ENCODE measurements around the gene FLVCR2.
"Not testable (repeated sequence)": the region's sequence is repeated elsewhere in the genome, so short reads cannot be mapped to it uniquely, and the experiment has no call there.

Gene FLVCR2

GRCh38 chr14:75589931-75590330 is 11.5 kb downstream of the FLVCR2 start:
- H3K27me3 ChIP-seq (ENCODE audit: low read depth) = no peaks in the 10 kb centered on the region
- H3K4me1 ChIP-seq = peaks cover 8% of the 10 kb centered on the region
- H3K4me3 ChIP-seq = no peak overlapping the region
- H3K36me3 ChIP-seq (replicated peaks) = no peaks in the 10 kb centered on the region
- no peaks in the 10 kb centered on the region for H3K9me3 ChIP-seq
- DNase-seq (ENCODE audit: low spot score in 2 of 2) = no peak
- in situ Hi-C loops (cut with MboI; ENCODE audit: low sequenced_read_pairs) = no loop called here

- H3K4me3 ChIP-seq = no peak overlapping the region
- peaks cover 3% of the 10 kb centered on the region; the same call in 1 of the 2 replicates for H3K4me1 ChIP-seq
- no peaks in the 10 kb centered on the region for H3K9me3 ChIP-seq
- H3K27me3 ChIP-seq (ENCODE audit: low read depth) = no peaks in the 10 kb centered on the region
- in situ Hi-C loops (cut with MboI; ENCODE audit: low sequenced_read_pairs) = no loop called here
- DNase-seq (ENCODE audit: low spot score in 2 of 2) = no peak
- no peaks in the 10 kb centered on the region for H3K36me3 ChIP-seq (replicated peaks)
Observed at GRCh38 chr14:75591331-75591946, 13.0 kb downstream of the FLVCR2 start.

DNA sequence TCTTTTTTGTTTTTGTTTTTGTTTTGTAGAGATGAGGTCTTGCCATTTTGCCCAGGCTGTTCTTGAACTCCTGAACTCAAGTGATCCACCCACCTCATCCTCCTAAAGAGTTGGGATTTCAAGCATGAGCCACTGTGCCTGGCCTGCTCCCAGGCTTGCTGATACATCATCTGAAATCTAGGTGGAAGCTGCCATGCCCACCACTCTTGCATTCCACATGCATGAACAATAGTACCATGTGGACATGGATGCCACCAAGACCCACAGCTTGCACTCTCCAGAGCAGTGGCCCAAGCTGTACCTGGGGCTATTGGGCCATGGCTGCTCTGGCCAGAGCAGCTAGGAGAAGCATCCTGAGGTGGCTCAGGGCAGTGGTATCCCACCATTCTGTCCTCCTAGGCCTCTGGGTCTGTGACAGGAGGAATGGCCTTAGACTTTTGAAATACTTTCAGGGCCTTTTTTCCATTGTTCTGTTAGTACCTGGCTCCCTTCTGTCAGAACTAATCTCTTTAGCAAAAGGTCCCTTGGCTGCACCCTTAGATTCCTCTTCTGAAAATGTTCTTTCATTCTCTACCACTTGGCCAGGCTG is 13.7 kb downstream of the FLVCR2 start:
- Histone ChIP-seq H3K4me3 (no peak overlapping the region), H3K36me3 (replicated peaks) (no peaks in the 10 kb centered on the region), H3K9me3 (no peaks in the 10 kb centered on the region), H3K27me3 (ENCODE audit: low read depth) (no peaks in the 10 kb centered on the region), H3K4me1 (peaks cover 3% of the 10 kb centered on the region; the same call in 1 of the 2 replicates)
- in situ Hi-C loops (cut with MboI; ENCODE audit: low sequenced_read_pairs) = no loop called here
- DNase-seq (ENCODE audit: low spot score in 2 of 2) = no peak

DNA sequence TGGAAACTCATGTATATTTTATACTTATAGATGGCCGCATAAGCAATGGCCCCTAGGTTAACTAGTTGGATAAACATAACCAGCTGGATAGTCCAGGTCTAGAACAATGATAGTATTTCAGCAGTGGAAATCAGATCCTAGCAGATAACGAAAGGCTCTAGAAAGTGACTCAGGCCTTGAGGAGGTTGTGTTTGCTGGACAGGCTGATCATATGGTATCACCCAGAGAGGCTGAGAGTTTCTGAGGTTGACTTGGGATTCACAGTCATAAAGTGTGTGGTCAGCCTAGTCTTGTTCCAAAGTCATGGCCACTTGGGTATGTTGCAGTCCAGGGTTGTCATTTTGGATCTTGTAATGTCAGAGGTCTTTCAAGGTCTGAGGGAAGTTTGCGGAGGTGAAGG is 16.8 kb downstream of the FLVCR2 start:
- no peak for DNase-seq (ENCODE audit: low spot score in 2 of 2)
- H3K4me1 ChIP-seq = no peaks in the 10 kb centered on the region
- in situ Hi-C loops (cut with MboI; ENCODE audit: low sequenced_read_pairs) = no loop called here

GRCh38 chr14:75597149-75597548 is 18.7 kb downstream of the FLVCR2 start:
- in situ Hi-C loops (cut with MboI; ENCODE audit: low sequenced_read_pairs) = no loop called here
- no peak for DNase-seq (ENCODE audit: low spot score in 2 of 2)
- Histone ChIP-seq H3K4me1 (no peaks in the 10 kb centered on the region), H3K4me3 (no peak overlapping the region), H3K9me3 (no peaks in the 10 kb centered on the region), H3K36me3 (replicated peaks) (no peaks in the 10 kb centered on the region), H3K27me3 (ENCODE audit: low read depth) (peaks cover 7% of the 10 kb centered on the region)

More for the DNA sequence above, 16.8 kb downstream of the FLVCR2 start:
- H3K27me3 ChIP-seq (ENCODE audit: low read depth) = no peaks in the 10 kb centered on the region
- no peaks in the 10 kb centered on the region for H3K36me3 ChIP-seq (replicated peaks)
- no peak overlapping the region for H3K4me3 ChIP-seq
- H3K9me3 ChIP-seq = no peaks in the 10 kb centered on the region

GRCh38 chr14:75600100-75600499 is 21.7 kb downstream of the FLVCR2 start:
- not testable (repeated sequence) for H3K36me3 ChIP-seq (replicated peaks)

DNA sequence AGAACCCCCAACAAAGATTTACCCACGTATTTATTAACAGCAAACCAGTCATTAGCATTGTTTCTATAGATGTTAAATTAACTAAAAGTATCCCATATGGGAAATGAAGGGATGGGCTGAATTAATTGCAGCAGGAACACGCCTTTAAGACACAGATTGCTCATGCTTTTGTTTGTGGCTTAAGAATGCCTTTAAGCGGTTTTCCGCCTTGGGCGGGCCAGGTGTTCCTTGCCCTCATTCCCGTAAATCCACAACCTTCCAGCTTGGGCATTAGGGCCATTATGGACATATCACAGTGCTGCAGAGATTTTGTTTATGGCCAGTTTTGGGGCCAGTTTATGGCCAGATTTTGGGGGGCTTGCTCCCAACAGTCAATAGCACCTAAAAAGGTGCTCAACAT is 22.6 kb downstream of the FLVCR2 start:
- H3K9me3 ChIP-seq; H3K4me3 ChIP-seq; H3K27me3 ChIP-seq (ENCODE audit: low read depth); H3K36me3 ChIP-seq (replicated peaks); H3K4me1 ChIP-seq; in situ Hi-C loops (cut with MboI; ENCODE audit: low sequenced_read_pairs): not testable (repeated sequence)
- DNase-seq (ENCODE audit: low spot score in 2 of 2) = peak in 1 of 2 experiments; percentile 17

More at GRCh38 chr14:75600100-75600499, 21.7 kb downstream of the FLVCR2 start:
- in situ Hi-C loops (cut with MboI; ENCODE audit: low sequenced_read_pairs); H3K9me3 ChIP-seq; DNase-seq (ENCODE audit: low spot score in 2 of 2); H3K4me3 ChIP-seq; H3K4me1 ChIP-seq; H3K27me3 ChIP-seq (ENCODE audit: low read depth): not testable (repeated sequence)

- Histone ChIP-seq H3K9me3 (no peaks in the 10 kb centered on the region), H3K36me3 (replicated peaks) (no peaks in the 10 kb centered on the region), H3K4me3 (no peak overlapping the region), H3K4me1 (no peaks in the 10 kb centered on the region), H3K27me3 (ENCODE audit: low read depth) (peaks cover 8% of the 10 kb centered on the region)
- no peak for DNase-seq (ENCODE audit: low spot score in 2 of 2)
- in situ Hi-C loops (cut with MboI; ENCODE audit: low sequenced_read_pairs) = no loop called here
Observed at GRCh38 chr14:75602503-75602902, 24.1 kb downstream of the FLVCR2 start.

DNA sequence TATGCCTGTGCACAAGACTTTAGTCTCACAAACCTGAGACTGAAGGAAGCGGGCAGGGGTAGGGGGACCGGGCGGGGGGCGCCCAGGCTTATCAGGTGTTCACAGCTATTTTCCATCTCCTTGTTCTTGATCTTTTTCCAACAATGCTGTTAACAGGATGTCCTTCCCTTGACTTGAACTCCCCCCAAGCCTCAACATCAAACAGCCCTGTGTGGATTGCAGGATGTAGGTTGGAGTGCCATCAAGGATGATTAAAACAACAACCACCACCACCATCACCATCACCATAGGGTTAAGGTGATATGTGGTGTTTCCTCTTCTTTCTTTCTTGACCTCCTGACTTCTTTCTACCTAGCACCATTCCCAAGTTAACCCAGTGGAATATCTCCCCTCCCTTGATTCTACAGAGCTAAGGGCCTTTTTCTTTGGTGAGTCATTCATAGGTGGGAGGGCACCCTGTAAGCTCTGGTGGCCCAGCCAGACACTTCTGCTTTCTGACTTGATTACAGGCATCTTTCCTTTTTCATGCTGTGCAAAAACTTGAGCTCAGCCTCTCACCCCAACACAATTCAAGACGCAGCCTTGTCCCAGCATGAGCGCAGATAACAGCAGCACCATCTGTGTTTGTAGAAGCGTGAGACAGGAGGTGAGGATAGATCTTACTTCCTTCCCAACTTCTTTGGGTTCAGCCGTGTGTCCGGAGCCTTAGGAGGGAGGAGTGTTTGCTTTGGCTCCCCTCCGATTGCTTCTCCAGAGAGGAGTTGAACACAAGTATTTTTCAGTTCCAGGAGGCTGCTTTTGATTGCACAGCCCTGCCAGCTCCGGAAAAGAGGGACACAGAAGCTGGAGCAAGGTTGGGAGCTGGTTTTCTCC is 26.8 kb downstream of the FLVCR2 start:
- Histone ChIP-seq H3K27me3 (ENCODE audit: low read depth) (peaks cover 8% of the 10 kb centered on the region), H3K9me3 (no peaks in the 10 kb centered on the region), H3K4me1 (no peaks in the 10 kb centered on the region), H3K4me3 (no peak overlapping the region), H3K36me3 (replicated peaks) (no peaks in the 10 kb centered on the region)
- in situ Hi-C loops (cut with MboI; ENCODE audit: low sequenced_read_pairs) = no loop called here
- no peak for DNase-seq (ENCODE audit: low spot score in 2 of 2)

- in situ Hi-C loops (cut with MboI; ENCODE audit: low sequenced_read_pairs) = no loop called here
Observed at GRCh38 chr14:75605916-75606315, 27.5 kb downstream of the FLVCR2 start.

DNA sequence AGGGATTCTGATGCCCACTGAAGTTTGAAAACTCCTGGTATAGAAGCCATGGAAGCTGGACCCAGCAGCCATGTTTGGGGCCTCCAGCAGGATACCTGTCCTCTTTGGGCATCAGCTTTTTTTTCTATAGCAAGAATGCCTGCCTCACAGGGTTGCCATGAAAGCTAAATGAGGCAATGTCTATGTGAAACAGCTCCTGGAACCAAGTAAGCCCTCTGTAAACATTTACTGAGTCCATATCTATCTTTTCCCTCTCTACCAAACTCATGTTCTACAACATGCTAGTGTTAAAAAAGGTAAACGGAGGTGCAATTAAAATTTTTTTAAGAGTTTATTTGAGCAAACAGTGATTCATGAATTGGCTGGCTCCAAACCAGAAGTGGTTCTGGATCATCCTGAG is 28.6 kb downstream of the FLVCR2 start:
- H3K9me3 ChIP-seq = no peaks in the 10 kb centered on the region
- H3K36me3 ChIP-seq (replicated peaks) = no peaks in the 10 kb centered on the region
- peaks cover 2% of the 10 kb centered on the region; the same call in 1 of the 2 replicates for H3K27me3 ChIP-seq (ENCODE audit: low read depth)
- no peak overlapping the region for H3K4me3 ChIP-seq
- H3K4me1 ChIP-seq = no peaks in the 10 kb centered on the region
- DNase-seq (ENCODE audit: low spot score in 2 of 2) = no peak
- in situ Hi-C loops (cut with MboI; ENCODE audit: low sequenced_read_pairs) = no loop called here

More at GRCh38 chr14:75605916-75606315, 27.5 kb downstream of the FLVCR2 start:
- Histone ChIP-seq H3K4me3 (no peak overlapping the region), H3K27me3 (ENCODE audit: low read depth) (peaks cover 8% of the 10 kb centered on the region), H3K4me1 (no peaks in the 10 kb centered on the region), H3K9me3 (no peaks in the 10 kb centered on the region), H3K36me3 (replicated peaks) (no peaks in the 10 kb centered on the region)
- DNase-seq (ENCODE audit: low spot score in 2 of 2) = no peak

GRCh38 chr14:75607842-75608640 is 29.6 kb downstream of the FLVCR2 start:
- Histone ChIP-seq H3K27me3 (ENCODE audit: low read depth) (no peaks in the 10 kb centered on the region), H3K4me1 (no peaks in the 10 kb centered on the region), H3K36me3 (replicated peaks) (no peaks in the 10 kb centered on the region), H3K4me3 (no peak overlapping the region), H3K9me3 (no peaks in the 10 kb centered on the region)
- in situ Hi-C loops (cut with MboI; ENCODE audit: low sequenced_read_pairs) = no loop called here
- no peak for DNase-seq (ENCODE audit: low spot score in 2 of 2)

GRCh38 chr14:75609116-75609515 is 30.7 kb downstream of the FLVCR2 start:
- in situ Hi-C loops (cut with MboI; ENCODE audit: low sequenced_read_pairs) = no loop called here
- Histone ChIP-seq H3K9me3 (no peaks in the 10 kb centered on the region), H3K36me3 (replicated peaks) (no peaks in the 10 kb centered on the region), H3K4me3 (no peak overlapping the region), H3K27me3 (ENCODE audit: low read depth) (no peaks in the 10 kb centered on the region), H3K4me1 (no peaks in the 10 kb centered on the region)
- no peak for DNase-seq (ENCODE audit: low spot score in 2 of 2)
